SK-N-SH (cell line): ENCODE data around the gene SERPINA3. TPM values are rescaled to one million over a fixed set of nuclear protein-coding genes. Genes with fewer than 3 reads are reported as not detected.

Experiments
- CTCF ChIA-PET: fragments of 300-600, 350-600 bp; formaldehyde crosslinking; extraction: SDS; loops from one replicate; lab custom pipeline; 2021; lab: Yijun Ruan, JAX
- POLR2A ChIA-PET: fragments of 350-600 bp; sonication (Branson Sonifier 250); formaldehyde crosslinking; extraction: SDS; loops from one replicate; lab custom pipeline; 2020; ENCODE audit warnings: antibody characterized with exemption, inconsistent platforms; lab: Yijun Ruan, JAX
- DNase-seq: peaks from one replicate; pipeline ENCODE4 v3.0.0; 2012
- H2AFZ ChIP-seq: fragments of 200-600 bp; sonication (generic); 2 replicates; pipeline ENCODE4 v1.8.1; 2016; ENCODE audit warnings: antibody characterized with exemption, mild to moderate bottlenecking, low read depth
- H3F3A ChIP-seq: fragments of 200-600 bp; sonication (generic); replicated peaks from 2 replicates; pipeline ENCODE3; 2016; ENCODE audit warnings: antibody characterized with exemption, mild to moderate bottlenecking; ENCODE audit not compliant: insufficient read depth
- H3K27ac ChIP-seq, 2 experiments: fragments of 200-500 bp in 1 of 2; fragments of 200-600 bp in 1 of 2; sonication (Bioruptor generic) in 1 of 2; sonication (generic), shearing (Covaris generic) in 1 of 2; 2 replicates each; pipeline versions ENCODE4 v1.5.1 to v1.6.1; 2014 to 2016; ENCODE audit warnings: low read depth in 2 of 2, inconsistent platforms in 1 of 2, low read length in 1 of 2, mild to moderate bottlenecking in 1 of 2, mixed read lengths in 1 of 2
- H3K27me3 ChIP-seq: fragments of 200-600 bp; sonication (generic), shearing (Covaris generic); 2 replicates; pipeline ENCODE4 v1.6.1; 2016; ENCODE audit warnings: mixed run types; ENCODE audit not compliant: insufficient read depth
- H3K36me3 ChIP-seq, 2 experiments: fragments of 200-500 bp in 1 of 2; fragments of 200-600 bp in 1 of 2; sonication (Bioruptor generic) in 1 of 2; sonication (generic) in 1 of 2; replicated peaks in 1 of 2; 2 replicates each; pipeline versions ENCODE3 to v1.5.1; 2014 to 2016; ENCODE audit warnings: low read length in 1 of 2, mild to moderate bottlenecking in 1 of 2; ENCODE audit not compliant: insufficient read depth in 2 of 2, control insufficient read depth in 1 of 2
- H3K4me1 ChIP-seq, 2 experiments: fragments of 200-500 bp in 1 of 2; fragments of 200-600 bp in 1 of 2; sonication (Bioruptor generic) in 1 of 2; sonication (generic), shearing (Covaris generic) in 1 of 2; 2 replicates each; pipeline versions ENCODE4 v1.5.1 to v1.6.1; 2014 to 2016; ENCODE audit warnings: low read depth in 1 of 2, low read length in 1 of 2, mixed run types in 1 of 2; ENCODE audit not compliant: insufficient read depth in 2 of 2, control insufficient read depth in 1 of 2
- H3K4me2 ChIP-seq: fragments of 200-600 bp; sonication (generic), shearing (Covaris generic); 2 replicates; pipeline ENCODE4 v1.6.1; 2017; ENCODE audit warnings: mixed run types
- H3K4me3 ChIP-seq, 2 experiments: fragments of 200-500 bp in 1 of 2; fragments of 200-600 bp in 1 of 2; sonication (Bioruptor generic) in 1 of 2; sonication (generic), shearing (Covaris generic) in 1 of 2; 2 replicates each; pipeline versions ENCODE4 v1.5.1 to v1.8.1; 2014 to 2016; ENCODE audit warnings: low read depth in 2 of 2, inconsistent platforms in 1 of 2, low read length in 1 of 2, mild to moderate bottlenecking in 1 of 2, mixed read lengths in 1 of 2, moderate library complexity in 1 of 2
- H3K79me2 ChIP-seq: fragments of 200-600 bp; sonication (generic); 2 replicates; pipeline ENCODE4 v1.8.1; 2017; ENCODE audit warnings: mild to moderate bottlenecking; ENCODE audit not compliant: insufficient read depth
- H3K9ac ChIP-seq: fragments of 200-600 bp; sonication (generic); 2 replicates; pipeline ENCODE4 v1.6.1; 2017; ENCODE audit warnings: mixed run types
- H3K9me2 ChIP-seq: fragments of 200-600 bp; sonication (generic); 2 replicates; pipeline ENCODE4 v1.6.1; 2017; ENCODE audit warnings: mixed run types
- H3K9me3 ChIP-seq: fragments of 200-600 bp; sonication (generic); 2 replicates; pipeline ENCODE4 v1.6.1; 2017; ENCODE audit warnings: mixed run types, mild to moderate bottlenecking, moderate library complexity
- H4K20me1 ChIP-seq: fragments of 200-600 bp; sonication (generic); 2 replicates; pipeline ENCODE4 v1.6.1; 2017; ENCODE audit warnings: mild to moderate bottlenecking, mixed run types; ENCODE audit not compliant: insufficient read depth
- CTCF ChIP-seq: fragments of 200-600 bp; sonication (generic); IDR thresholded peaks from 2 replicates; pipeline ENCODE4 v1.6.1; 2017; ENCODE audit warnings: antibody characterized with exemption, mild to moderate bottlenecking, moderate library complexity
- EP300 ChIP-seq, 2 experiments: IDR thresholded peaks; 2 replicates each; pipeline versions ENCODE4 v1.4.0 to v1.6.1; 2012; ENCODE audit warnings: borderline replicate concordance in 1 of 2, low read depth in 1 of 2, low read length in 1 of 2
- EZH2phosphoT487 ChIP-seq: fragments of 200-600 bp; sonication (generic); IDR thresholded peaks from 2 replicates; pipeline ENCODE4 v1.6.1; 2017; ENCODE audit warnings: low read depth, mixed run types, mild to moderate bottlenecking, antibody characterized with exemption, moderate library complexity, borderline replicate concordance
- FOSL2 ChIP-seq: IDR thresholded peaks from 2 replicates; pipeline ENCODE4 v1.4.0; 2012; ENCODE audit warnings: low read depth, mild to moderate bottlenecking, moderate library complexity, borderline replicate concordance
- RCOR1 ChIP-seq: fragments of 150-350 bp; IDR thresholded peaks from 2 replicates; pipeline ENCODE4 v1.6.1; 2017; ENCODE audit warnings: antibody characterized with exemption, low read length
- REST ChIP-seq: IDR thresholded peaks from 2 replicates; pipeline ENCODE4 v1.6.1; 2012; ENCODE audit warnings: mild to moderate bottlenecking, low read depth, low read length, moderate library complexity
- TAF1 ChIP-seq: IDR thresholded peaks from 2 replicates; pipeline ENCODE4 v1.6.1; 2012; ENCODE audit warnings: low read depth, mild to moderate bottlenecking, low read length, moderate library complexity, borderline replicate concordance
- TEAD4 ChIP-seq: IDR thresholded peaks from 2 replicates; pipeline ENCODE4 v1.4.0; 2012; ENCODE audit warnings: mild to moderate bottlenecking, borderline replicate concordance; ENCODE audit not compliant: insufficient read depth
- USF2 ChIP-seq: fragments of 150-350 bp; IDR thresholded peaks from 2 replicates; pipeline ENCODE4 v1.6.1; 2017; ENCODE audit warnings: antibody characterized with exemption, low read length, low read depth, borderline replicate concordance
- WGBS: methylation state at CpG from one replicate; pipeline ENCODE4 v1.1.6; 2017; ENCODE audit warnings: low lambda C conversion rate; 5-methylcytosine and 5-hydroxymethylcytosine counted together
- polyA plus RNA-seq, 3 experiments: library from polyadenylated mRNA; depleted of rRNA; stranded (reverse); fragments of >200 nt; gene quantifications; 2 replicates each; pipeline ENCODE4 v1.2.3, GENCODE V29; 2012

Gene SERPINA3
- polyA plus RNA-seq, 1 of the 3 experiments (the other 2 are of a cell fraction): 0.25 TPM

- Histone ChIP-seq H3K4me1 (no peaks in the 10 kb centered on the region), H2AFZ (no peak overlapping the region), H3K4me2 (no peak overlapping the region), H3K9ac (no peak overlapping the region), H3K27ac (no peak overlapping the region), H3K36me3 (no peaks in the 10 kb centered on the region), H3K79me2 (no peaks in the 10 kb centered on the region), H3K9me2 (no peaks in the 10 kb centered on the region), H3K27me3 (no peaks in the 10 kb centered on the region), H3K9me3 (peaks cover 8% of the 10 kb centered on the region; the same call in 1 of the 2 replicates), H3K4me3 (no peak overlapping the region), H4K20me1 (no peaks in the 10 kb centered on the region), H3F3A (no peaks in the 10 kb centered on the region)
- TF ChIP-seq RCOR1 (no peak), FOSL2 (no peak), REST (no peak), TAF1 (no peak), TEAD4 (no peak), EZH2phosphoT487 (no peak), CTCF (no peak), EP300 (IDR thresholded peaks at IDR 0.05; ENCODE audit: borderline replicate concordance in 1 of 2, low read depth in 1 of 2, low read length in 1 of 2) (no peak), USF2 (no peak)
- WGBS: 31% methylated on average over 5 of the region's 5 CpGs
- CTCF ChIA-PET: interaction anchor here (0.6 kb wide), 1 partner anchor 178 kb away, joined by 3 read pairs; no protein-coding TSS in a partner anchor
- POLR2A ChIA-PET: no interaction called here
- no peak for DNase-seq
Observed at GRCh38 chr14:94617366-94617941, 5.3 kb downstream of the SERPINA3 start.
